Ammon's horn (tissue), 1 donor: Measurements from ENCODE around the gene TRIM56.
A peak's percentile ranks its signal among the peaks of the same experiment; 100 is the strongest.
"Not testable (repeated sequence)": the region's sequence is repeated elsewhere in the genome, so short reads cannot be mapped to it uniquely, and the experiment has no call there.

Experiments used
- DNase-seq: peaks from one replicate; pipeline ENCODE4 v3.0.0-alpha.2; 2016; ENCODE audit warnings: low spot score

The TRIM56 gene

DNA sequence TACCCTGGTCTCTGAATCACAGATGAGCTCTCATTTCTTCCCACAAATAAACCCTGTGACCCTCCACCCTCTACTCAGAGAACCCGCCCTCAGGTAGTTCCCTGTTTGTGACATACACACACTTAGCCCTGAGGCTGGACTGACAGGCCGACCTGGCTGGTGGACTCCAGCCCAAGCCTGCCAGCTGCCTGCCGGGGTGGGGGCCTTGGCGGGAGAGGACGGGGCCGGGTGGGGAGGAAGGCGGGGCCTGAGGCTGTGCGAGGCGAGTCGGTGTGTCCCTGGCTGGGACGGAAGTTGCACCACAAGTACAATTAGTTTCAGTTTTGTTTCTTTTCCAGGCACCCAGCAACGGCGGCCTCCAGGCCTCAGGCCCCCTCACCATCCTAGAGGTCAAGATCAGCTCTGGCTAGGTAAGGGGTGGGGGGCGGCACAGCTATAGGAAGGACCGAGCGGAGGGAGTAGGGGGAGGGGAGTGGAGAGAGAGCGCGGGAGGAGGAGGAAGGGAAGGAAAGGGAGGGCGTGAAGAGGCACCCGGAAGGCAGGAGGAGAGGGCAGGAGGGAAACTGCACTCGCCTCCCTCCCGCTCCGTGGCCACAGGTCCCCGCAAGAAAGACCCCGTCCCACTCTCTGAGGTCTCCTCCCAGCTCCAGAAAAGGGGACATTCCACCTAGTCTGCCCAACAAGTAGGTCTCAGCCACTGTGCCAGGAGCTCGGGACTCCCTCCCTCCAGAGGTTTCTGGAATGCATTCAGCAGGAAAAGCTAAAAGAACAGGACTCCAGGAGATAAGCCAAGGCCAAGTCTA lies at the start of gene TRIM56:
Gene TRIM56 (plus strand): TSS at position 320 of the 803 bp plus-strand sequence. CDS start 1,832 bp downstream, outside the sequence.
- DNase-seq = peak; percentile 90

DNA sequence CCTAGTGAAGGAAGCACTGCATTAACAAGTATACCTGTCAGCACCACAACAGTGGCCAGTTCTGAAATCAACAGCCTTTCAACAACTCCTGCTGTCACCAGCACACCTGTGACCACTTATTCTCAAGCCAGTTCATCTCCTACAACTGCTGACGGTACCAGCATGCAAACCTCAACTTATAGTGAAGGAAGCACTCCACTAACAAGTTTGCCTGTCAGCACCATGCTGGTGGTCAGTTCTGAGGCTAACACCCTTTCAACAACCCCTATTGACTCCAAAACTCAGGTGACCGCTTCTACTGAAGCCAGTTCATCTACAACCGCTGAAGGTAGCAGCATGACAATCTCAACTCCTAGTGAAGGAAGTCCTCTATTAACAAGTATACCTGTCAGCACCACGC lies 49.3 kb upstream of the TRIM56 start:
- no peak for DNase-seq

DNA sequence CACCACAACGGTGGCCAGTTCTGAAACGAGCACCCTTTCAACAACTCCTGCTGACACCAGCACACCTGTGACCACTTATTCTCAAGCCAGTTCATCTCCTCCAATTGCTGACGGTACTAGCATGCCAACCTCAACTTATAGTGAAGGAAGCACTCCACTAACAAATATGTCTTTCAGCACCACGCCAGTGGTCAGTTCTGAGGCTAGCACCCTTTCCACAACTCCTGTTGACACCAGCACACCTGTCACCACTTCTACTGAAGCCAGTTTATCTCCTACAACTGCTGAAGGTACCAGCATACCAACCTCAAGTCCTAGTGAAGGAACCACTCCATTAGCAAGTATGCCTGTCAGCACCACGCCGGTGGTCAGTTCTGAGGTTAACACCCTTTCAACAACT lies 44.0 kb upstream of the TRIM56 start:
- DNase-seq = not testable (repeated sequence)

DNA sequence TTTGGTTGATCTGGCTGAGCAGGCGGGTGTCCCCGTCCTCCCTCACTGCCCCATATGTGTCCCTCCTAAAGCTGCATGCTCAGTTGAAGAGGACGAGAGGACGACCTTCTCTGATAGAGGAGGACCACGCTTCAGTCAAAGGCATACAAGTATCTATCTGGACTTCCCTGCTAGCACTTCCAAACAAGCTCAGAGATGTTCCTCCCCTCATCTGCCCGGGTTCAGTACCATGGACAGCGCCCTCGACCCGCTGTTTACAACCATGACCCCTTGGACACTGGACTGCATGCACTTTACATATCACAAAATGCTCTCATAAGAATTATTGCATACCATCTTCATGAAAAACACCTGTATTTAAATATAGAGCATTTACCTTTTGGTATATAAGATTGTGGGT lies 26.9 kb upstream of the TRIM56 start:
- peak; percentile 69 for DNase-seq

DNA sequence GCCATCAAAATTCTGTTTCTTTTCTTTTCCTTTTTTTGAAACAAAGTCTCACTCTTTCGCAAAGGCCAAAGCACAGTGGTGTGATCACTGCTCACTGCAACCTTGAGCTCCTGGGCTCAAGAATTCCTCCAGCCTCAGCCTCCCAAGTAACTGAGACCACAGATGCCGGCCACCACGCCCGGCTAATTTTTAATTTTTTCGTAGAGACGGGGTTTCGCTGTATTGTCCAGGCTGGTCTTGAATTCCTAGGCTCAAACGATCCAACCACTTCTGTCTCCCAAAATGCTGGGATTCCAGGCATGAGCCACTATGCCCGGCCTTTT lies 25.7 kb upstream of the TRIM56 start:
- DNase-seq = no peak

DNA sequence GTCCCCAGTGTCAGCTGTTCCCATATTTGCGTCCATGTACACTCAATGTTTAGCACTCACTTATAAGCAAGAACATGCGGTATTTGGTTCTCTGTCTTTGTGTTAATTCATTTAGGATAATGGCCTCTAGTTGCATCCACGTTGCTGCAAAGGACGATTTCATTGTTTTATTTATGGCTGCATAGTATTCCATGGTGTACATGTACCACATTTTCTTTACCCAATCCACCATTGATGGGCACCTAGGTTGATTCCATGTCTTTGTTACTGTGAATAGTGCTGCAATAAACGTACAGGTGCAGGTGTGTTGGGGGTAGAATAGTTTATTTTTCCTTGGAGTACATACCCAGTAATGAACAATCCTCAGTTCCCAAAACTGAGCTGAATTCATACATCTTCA lies 24.3 kb upstream of the TRIM56 start:
- no peak for DNase-seq

GRCh38 chr7:101064176-101064550 lies 21.1 kb upstream of the TRIM56 start:
- DNase-seq = not testable (repeated sequence)

GRCh38 chr7:101065162-101065561 lies 20.1 kb upstream of the TRIM56 start:
- DNase-seq = not testable (repeated sequence)

GRCh38 chr7:101066141-101066832 lies 19.0 kb upstream of the TRIM56 start:
- no peak for DNase-seq

GRCh38 chr7:101066833-101067177 lies 18.5 kb upstream of the TRIM56 start:
- DNase-seq = no peak

GRCh38 chr7:101068401-101068800 lies 16.9 kb upstream of the TRIM56 start:
- no peak for DNase-seq

DNA sequence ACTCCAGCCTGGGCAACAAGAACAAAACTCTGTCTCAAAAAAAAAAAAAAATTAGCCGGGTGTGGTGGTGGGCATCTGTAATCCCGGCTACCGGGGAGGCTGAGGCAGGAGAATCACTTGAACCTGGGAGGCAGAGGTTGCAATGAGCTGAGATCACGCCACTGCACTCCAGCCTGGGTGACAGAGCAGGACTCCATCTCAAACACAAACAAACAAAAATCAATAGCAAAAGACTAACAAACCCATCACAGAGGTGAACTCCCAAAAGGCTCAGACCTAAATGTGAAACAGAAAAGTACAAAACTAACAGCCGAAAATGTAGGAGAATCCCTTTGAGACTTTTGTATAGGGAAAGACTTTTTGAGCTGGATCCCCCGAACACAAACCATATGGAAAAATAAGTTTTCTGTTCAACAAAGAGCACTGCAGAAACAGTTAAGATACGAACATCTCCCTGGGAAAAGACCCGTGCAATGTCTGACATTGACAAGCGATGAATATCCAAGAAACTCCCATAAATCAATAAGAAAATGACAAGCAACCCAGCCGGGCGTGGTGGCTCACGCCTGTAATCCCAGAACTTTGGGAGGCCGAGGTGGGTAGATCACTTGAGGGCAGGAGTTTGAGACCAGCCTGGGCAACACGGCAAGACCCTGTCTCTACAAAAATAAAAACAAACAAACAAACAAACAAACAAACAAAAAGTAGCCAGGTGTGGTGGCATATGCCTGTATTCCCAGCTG lies 13.7 kb upstream of the TRIM56 start:
- not testable (repeated sequence) for DNase-seq

GRCh38 chr7:101075646-101076045 lies 9.6 kb upstream of the TRIM56 start:
- DNase-seq = no peak

GRCh38 chr7:101076183-101076582 lies 9.1 kb upstream of the TRIM56 start:
- not testable (repeated sequence) for DNase-seq

GRCh38 chr7:101077303-101078086 lies 7.8 kb upstream of the TRIM56 start:
- DNase-seq = peak; percentile 83

DNA sequence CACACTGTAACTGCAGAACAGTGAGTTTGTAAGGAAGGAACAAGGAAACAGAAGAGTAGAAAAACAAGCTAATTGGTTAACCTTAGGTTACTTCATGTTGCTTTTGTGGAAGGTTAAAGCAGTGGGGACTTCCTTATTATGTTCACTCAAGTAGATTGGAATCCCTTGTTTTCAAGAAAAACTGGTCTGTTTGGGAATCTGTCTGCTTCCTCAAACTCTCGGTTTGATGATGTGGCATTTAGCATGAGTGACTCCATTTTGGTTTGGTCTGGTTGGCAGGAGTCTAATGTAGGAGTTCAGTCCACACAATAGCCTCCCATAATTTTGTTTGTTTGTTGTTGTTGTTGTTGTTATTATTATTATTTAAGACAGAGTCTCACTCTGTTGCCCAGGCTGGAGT lies 3.8 kb upstream of the TRIM56 start:
- no peak for DNase-seq

DNA sequence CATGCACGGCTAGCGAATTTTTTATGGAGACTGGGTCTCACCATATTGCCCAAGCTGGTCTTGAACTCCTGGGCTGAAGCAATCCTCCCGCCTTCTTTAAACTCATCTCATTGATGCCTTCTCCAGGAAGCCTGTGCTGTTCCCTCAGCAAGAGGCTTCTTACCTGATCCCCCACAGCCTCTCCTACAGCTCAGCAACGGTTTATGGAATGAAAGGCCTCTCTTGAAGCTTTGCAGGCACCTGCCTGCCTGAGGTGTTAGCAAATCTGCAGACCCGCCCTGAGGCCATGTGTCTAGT lies 468 bp upstream of the TRIM56 start:
- DNase-seq = no peak

DNA sequence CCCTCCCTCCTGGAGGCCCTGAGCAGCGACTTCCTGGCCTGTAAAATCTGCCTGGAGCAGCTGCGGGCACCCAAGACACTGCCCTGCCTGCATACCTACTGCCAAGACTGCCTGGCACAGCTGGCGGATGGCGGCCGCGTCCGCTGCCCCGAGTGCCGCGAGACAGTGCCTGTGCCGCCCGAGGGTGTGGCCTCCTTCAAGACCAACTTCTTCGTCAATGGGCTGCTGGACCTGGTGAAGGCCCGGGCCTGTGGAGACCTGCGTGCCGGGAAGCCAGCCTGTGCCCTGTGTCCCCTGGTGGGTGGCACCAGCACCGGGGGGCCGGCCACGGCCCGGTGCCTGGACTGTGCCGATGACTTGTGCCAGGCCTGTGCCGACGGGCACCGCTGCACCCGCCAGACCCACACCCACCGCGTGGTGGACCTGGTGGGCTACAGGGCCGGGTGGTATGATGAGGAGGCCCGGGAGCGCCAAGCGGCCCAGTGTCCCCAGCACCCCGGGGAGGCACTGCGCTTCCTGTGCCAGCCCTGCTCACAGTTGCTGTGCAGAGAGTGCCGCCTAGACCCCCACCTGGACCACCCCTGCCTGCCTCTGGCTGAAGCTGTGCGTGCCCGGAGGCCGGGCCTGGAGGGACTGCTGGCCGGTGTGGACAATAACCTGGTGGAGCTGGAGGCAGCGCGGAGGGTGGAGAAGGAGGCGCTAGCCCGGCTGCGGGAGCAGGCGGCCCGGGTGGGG lies 2.2 kb downstream of the TRIM56 start:
- DNase-seq = no peak

GRCh38 chr7:101088069-101088425 lies 2.8 kb downstream of the TRIM56 start:
- DNase-seq = no peak

DNA sequence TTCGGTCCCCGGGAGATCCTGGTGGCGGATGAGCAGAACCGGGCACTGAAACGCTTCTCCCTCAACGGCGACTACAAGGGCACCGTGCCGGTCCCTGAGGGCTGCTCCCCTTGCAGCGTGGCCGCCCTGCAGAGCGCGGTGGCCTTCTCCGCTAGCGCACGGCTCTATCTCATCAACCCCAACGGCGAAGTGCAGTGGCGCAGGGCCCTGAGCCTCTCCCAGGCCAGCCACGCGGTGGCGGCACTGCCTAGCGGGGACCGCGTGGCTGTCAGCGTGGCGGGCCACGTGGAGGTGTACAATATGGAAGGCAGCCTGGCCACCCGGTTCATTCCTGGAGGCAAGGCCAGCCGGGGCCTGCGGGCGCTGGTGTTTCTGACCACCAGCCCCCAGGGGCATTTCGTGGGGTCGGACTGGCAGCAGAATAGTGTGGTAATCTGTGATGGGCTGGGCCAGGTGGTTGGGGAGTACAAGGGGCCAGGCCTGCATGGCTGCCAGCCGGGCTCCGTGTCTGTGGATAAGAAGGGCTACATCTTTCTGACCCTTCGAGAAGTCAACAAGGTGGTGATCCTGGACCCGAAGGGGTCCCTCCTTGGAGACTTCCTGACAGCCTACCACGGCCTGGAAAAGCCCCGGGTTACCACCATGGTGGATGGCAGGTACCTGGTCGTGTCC lies 3.7 kb downstream of the TRIM56 start:
- no peak for DNase-seq

DNA sequence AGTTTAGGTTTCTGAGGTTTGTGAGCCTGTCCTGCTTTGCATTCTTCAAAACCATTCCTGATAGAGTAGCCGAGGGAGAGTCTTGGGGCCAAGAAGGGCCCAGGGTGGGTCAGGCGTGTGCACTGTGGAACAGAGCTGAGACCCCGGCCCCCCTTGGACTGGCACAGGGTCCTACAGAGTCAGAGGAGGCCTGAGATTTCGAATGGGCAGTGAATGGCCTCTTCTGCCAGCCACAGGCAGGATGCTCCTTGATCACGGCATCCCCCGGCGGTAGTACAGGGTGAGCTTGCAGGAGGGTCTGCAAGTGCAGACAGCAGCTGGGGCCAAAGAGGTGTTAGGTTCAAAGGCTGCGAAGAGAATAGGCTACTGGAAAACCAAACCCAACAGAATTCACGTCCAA lies 4.6 kb downstream of the TRIM56 start:
- DNase-seq = no peak
